HG03108 (cell line): ENCODE data around the gene BORCS5.
"Not testable (repeated sequence)": the region's sequence is repeated elsewhere in the genome, so short reads cannot be mapped to it uniquely, and the experiment has no call there.

Experiments used
- ATAC-seq: cut with Tn5 transposase; IDR thresholded peaks from one replicate; pipeline ENCODE4 v1.9.1; 2021; ENCODE audit warnings: moderate library complexity; ENCODE audit not compliant: unreplicated experiment

The BORCS5 gene

DNA sequence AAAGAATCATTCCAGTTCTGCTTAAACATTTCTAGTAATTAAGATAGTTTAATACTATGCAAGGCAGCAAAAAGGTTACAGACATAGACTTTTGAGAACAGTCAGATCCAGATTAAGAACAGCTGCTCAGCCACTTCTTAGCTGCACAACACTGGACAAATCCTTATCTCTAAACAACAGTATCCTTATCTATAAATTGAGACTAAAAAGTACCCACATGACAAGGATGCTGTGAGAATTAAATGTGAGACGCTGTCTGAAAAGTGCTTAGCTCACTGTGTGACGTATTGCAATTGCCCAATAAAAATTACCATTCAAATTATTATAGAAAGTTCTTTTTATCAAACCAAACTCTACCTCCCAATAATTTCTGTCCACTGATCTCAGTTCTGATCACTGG lies 35.5 kb downstream of the BORCS5 start:
- ATAC-seq, result no peak

DNA sequence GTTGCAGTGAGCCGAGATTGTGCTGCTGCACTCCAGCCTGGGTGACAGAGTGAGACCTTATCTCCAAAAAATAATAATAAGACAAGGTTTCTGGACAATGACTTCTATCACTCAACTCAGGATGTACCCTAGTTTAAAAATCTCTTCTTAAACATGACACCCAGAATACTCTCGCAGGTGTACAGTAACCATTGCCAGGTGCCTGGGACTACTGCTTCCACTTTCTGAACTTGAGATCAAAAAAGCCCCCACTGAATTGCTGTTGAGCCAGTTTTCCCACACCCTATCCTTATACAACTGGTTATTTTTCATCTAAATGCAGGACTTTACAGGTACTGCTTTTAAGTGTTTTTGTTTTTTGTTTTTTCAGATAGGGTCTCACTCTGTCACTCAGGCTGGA lies 36.3 kb downstream of the BORCS5 start:
- ATAC-seq, result no peak

DNA sequence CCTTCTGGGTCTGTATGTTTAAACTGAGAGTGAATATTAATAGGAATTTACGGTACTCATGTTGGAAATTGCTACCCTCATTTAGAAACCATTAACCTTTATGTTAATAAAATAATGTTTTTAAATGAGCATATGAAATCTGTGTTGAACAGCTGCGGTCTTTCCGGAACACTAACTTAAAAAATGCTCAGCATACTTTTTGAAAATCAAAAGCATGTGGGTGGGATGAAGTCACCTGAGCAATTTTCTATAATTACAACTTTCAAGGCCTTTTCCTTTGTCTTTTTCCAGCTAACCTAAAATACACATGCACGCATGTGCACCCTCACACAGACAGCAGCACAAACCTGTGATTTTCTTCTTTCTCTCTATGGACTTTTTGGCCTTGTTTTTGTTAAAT lies 39.8 kb downstream of the BORCS5 start:
- no peak for ATAC-seq

DNA sequence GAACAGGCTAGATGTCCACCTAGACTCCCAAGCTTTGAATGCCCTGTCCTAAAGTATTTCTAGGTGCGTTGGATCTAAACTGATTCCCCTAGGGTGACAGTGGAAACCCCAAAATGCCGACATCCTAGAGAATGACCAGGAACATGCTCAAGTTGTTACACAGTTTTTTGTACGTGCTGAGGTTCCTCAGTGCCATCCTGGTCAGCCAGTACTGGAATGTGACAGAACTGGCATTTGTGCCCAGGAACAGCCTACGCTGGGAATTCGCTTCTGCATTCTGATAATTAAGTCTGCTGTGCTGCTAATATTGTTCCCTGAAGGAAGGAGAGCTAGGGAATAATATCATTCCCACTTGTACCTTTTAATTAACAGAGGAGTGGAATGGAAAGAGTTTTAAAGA lies 40.3 kb downstream of the BORCS5 start:
- ATAC-seq, result no peak

DNA sequence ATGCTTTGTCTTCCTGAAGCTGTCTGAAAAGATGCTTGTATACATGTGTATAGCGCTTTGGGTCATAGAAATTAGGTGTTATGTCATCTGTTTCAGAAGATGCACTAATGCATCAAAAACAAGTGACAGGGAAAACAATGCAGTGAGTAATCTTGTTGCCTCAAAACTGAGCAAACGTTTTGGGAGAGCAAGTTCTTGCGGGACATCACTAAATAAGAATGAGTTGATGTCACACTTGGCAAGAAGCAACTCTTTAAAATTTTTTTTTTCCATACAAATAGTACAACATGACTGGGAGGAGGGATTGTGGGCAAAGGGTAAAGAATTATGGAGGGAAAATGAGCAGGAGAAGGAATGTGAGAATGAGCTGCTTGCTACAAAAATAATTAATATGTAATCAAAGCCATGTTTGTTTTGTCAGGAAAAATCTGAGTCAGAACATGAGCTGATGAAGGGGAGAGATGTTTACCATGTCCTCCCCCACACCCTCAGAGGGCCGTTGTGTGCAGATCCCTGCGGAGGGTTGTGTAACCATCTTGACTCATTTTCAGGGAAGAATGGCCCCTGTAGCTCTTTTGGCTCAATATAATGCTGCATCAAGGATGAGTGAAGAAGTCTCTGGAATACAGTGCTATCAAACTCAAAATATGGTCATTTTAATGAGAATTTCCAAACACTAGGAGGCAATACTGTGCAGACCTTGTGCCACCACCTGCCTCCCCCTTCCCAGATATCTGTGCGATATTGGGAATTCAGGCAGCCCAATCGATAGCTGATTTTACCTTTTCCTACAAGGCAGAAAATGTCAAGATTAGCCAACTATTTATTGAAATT lies 41.4 kb downstream of the BORCS5 start:
- no peak for ATAC-seq

DNA sequence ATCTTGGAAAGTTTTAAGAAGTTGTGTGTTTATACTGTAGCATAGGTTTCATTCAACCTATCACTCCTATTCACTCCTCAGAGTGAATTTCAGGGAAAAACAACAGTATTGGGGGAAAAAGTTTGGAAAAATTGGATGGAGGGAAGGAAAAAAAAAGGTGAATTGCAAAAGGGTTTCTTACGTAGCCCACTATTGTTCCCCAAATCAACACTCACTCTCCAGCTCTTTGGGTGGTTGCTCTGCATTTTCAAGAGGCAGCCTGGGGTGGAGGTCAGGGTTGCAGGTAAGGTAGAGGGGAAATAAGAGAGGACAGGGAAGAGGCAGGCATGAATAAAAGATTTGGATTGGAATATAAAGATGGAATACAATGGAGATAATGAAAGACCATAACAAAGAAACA lies 42.3 kb downstream of the BORCS5 start:
- no peak for ATAC-seq

DNA sequence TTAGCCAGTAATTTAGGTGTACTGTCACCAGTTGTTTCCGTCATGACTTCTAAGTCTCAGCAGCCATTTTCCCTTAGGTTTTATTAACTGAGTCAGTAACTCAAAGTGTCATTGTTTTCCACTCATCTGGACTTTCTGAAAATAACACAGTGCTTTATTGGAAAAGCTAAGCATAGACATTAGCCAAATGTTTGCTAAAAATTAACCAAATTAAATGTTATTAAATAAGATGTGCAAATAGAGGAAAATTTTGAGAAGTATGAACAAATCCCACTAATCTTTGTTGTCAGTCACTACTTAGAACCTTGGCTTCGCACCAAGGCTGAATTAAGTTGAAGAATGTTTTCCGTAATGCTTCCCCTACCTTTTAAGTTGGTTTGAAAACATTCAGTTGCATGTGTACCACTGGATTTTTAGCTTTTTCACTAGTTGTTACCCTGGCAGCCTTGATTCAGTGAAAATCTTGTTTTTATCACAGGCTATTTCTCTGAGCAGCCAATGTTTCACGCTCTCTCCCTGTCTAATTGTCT lies 43.0 kb downstream of the BORCS5 start:
- no peak for ATAC-seq

DNA sequence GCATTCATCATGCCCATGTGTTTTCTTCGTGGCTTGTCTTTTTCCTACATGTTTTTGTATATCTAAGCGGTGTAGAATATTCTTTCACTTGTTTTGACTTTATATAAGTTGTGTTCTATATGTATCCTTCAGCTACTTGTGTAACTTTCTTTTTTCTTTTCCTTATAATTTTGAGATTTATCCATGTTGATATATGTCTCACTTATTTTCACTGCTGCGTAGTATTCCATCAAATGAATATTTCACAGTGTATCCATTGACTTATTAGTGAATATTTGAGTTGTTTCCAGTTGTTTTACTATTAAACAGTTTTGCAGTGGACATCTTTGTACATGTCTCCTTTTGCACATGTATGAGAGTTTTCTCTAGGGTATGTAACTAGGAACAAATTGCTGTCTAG lies 43.9 kb downstream of the BORCS5 start:
- ATAC-seq, result no peak

DNA sequence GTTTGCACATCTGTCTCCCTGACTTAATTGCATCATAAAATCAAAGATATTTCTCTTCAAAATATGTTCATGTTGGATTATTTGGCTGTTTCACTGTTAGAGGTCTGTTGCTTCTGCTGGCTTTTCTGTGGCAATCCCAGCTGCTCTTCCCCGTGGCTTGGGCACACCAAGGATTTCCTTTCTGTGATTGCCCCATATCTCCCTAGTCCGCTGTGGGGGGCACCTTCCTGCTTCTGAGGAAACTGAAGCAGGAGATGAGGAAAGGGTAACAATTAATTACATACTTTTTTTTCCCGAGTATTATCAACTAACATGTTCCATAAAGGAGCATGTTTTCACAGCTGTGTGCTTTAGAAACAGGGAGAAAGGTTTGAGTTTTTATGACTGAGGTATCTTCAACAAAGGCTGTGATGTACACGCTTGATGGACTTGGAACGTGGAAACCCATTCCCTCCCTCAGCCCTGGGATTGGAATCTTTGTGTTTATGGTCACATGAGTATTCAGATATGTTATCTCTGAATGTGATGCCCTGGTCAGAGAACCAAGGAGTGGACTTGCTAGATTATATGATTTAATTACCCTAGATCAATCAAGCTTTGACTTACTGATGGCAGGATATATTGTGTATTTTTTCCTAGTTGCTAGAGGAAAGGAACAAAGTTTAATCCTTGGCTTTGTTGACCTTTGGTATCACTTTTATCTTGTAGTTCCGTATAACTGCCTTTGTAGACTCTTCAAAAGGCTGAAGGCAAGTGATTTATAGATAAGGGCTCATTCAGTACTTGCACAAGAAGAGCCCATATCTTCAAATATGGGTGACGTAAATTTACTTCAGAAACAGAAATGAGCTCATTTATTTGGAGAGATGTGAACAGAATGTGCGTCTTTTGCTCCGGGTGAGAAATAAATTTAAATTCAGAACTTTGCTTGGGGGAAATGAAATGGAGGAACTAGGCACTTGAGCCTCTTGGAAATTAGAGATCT lies 46.7 kb downstream of the BORCS5 start:
- ATAC-seq, result no peak

DNA sequence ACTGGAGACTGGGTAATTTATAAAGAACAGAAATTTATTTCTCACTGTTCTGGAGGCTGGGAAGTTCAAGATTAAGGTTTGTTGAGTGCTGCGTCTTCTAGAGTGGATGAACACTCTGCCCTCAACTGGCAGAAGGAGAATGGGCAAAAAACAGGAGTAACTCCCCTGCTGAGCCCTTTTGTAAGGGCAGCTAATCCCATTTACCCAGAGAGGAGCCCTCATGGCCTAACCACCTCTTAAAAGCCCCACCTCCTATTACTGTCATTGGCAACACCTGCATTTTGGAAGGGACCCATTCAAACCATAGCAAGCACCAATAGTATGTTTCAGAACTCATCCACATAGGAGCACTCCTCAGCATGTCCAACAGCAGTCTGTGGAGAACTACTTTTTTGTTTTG lies 47.4 kb downstream of the BORCS5 start:
- ATAC-seq, result no peak

DNA sequence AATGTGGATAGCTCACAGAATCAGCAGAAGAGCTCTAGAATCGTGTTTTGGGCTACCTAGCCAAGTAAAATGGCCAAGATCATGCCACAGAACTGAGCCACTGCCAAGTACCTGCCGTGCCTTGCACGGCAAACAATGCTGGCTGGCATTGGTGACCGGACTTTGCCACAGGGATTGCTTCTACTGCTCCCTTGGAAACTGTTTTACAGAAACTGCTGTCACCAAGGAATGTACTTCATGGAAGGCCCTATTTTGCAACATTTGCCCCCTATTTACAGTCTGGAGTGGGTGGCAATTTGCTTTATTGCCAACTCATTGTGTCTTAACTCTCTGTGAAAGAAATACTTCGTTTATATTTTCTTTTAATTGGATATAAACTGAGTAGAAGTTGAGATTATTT lies 49.0 kb downstream of the BORCS5 start:
- no peak for ATAC-seq

DNA sequence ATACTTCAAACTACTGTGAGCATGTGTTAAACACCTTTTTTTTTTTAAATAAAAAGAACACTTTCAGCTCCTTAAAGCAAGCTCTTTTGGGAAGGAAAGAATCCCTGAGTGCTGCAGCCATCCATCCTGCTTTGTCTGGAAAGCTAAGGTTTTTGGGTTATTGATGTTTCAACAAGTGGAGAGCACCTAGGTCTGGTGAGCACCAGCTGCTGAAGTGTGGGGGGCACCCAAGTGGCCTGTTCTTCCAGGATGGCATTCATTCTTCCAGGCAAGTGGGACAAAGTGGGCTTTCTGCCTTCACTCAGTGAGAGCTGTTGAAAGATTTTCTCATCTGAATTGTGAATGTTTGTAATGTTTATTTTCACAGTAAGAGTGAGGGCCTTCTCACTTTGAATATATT lies 49.9 kb downstream of the BORCS5 start:
- no peak for ATAC-seq

DNA sequence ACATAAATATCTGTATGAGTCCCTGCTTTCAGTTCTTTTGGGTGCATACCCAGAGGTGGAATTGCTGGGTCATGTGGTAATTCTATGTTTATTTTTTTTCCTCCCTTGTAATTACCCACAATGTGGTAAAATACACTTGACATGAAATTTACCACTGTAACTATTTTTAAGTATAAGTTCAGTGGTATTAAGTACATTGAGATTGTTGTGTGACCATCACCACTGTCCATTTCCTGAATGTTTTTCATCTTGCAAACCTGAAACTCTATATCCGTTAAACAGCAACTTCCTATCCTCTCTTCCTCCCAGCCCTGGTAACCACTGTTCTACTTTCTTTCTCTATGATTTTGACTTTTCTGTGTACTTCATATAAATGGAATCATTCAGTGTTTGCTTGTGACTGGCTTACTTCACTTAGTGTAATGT lies 51.4 kb downstream of the BORCS5 start:
- no peak for ATAC-seq

DNA sequence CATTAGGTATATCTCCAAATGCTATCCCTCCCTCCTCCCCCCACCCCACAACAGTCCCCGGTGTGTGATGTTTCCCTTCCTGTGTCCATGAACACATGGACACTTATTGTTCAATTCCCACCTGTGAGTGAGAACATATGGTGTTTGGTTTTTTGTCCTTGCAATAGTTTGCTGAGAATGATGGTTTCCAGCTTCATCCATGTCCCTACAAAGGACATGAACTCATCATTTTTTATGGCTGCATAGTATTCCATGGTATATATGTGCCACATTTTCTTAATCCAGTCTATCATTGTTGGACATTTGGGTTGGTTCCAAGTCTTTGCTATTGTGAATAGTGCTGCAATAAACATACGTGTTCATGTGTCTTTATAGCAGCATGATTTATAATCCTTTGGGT lies 52.5 kb downstream of the BORCS5 start:
- not testable (repeated sequence) for ATAC-seq

DNA sequence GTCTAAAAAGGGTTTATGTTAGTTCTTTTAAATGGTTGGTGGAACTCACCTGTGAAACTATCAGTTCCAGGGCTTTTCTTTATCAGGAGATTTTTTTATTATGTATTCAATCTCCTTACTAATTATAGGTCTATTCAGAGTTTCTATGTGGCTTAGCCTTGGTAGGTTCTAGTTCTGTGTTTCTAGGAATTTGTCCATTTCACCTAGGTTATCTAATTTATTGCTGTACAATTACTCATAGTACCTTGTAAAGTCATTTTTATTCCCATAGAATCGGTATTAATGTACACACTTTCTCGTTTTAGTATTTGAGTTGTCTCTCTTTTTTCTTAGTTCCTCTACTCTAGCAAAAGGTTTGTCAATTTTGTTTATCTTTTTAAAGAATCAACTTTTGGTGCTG lies 59.0 kb downstream of the BORCS5 start:
- ATAC-seq, result no peak

DNA sequence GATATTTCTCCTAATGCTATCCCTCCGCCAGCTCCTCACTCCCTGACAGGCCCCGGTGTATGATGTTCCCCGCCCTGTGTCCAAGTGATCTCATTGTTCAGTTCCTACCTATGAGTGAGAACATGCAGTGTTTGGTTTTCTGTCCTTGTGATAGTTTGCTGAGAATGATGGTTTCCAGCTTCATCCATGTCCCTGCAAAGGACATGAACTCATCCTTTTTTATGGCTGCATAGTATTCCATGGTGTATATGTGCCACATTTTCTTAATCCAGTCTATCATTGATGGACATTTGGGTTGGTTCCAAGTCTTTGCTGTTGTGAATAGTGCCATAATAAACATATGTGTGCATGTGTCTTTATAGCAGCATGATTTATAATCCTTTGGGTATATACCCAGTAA lies 62.3 kb downstream of the BORCS5 start:
- ATAC-seq, result not testable (repeated sequence)

DNA sequence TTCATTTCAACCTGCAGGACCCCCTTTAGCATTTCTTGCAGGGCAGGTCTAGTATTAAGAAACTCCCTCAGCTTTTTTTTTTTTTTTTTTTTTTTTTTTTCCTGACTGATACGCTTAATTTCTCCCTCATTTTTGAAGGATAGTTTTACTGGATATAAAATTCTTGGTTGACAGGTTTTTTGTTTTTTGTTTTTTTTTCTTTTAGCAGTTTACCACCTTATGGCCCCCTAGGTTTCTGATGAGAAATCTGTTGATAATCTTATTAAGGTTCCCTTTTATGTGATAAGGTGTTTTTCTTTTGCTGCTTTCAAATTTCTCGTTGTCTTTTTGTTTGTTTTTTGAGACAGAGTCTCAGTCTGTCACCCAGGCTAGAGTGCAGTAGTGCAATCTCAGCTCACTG lies 66.5 kb downstream of the BORCS5 start:
- no peak for ATAC-seq

DNA sequence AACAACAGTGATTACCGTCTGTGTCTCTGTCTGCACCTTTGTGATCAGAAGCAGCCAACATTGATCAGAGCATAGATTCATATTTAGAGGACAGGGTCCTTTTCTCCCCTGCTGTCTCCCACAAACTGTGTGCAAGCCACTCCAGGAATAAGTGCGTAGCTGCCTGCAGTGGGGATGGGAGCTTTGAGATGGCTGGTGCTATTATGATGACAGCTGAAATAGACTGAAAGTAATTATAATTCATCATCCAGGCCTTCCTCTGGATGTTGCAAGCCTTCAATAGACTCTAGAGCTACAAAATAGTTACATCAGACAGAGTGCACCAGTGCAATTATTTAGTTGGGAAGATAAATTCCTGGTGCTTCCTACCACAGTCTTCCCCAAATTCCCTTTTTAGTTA lies 68.1 kb downstream of the BORCS5 start:
- ATAC-seq, result no peak

DNA sequence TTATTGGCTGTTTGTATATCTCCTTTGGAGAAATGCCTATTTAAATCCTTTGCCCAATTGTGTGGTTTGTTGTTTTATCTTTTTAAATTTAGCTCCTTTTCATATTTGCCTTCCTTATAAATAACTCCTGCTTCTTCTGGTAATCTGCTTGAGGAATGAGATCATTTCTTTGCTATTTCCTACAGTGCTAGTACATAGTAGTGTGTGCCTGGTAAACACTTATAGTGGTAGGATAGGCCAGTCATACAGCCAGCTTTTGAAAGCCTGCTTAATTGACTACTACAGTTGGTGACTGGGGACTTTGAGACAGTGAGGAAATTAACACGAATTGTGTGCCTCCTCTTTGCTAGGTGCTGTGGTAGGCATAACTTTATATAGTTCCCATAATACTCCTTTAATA lies 68.7 kb downstream of the BORCS5 start:
- no peak for ATAC-seq

DNA sequence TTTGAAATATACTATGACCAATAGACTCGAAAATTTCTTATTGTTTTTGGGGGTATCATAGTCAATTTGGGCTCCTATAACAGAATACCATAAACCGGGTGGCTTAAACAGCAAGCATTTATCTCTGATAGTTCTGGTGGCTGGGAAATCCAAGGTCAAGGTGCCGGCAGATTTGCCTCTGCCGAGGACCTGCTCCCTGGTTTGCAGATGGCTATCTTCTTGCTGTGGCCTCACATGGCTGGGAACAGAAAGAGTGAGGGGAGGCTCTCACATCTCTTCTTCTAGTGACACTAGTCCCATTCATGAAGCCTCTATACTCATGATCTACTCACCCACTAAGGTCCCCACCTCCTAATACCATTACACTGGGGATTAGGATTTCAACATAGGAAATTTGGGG lies 70.7 kb downstream of the BORCS5 start:
- no peak for ATAC-seq

DNA sequence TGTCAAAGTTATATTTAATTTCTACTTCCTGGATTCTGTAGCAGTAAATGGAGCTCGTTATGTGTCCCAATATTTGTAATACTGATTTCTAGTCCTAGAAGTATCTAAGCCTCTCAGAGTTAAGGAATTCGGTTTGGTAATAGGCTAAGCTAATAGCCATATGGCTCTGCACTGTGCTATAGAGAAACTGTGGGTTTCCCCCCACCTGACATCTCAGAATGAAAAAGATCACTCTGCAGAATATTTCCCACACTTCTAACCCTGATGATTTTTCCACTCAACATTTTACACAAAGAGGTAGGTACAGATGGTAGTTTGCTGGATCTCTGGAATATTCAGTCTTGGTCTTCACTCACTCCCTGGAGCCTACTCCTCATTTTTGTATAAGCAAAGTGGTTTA lies 71.2 kb downstream of the BORCS5 start:
- ATAC-seq, result no peak
